ENCODE data around the gene SPEM2. TPM values are rescaled to one million over a fixed set of nuclear protein-coding genes. Genes with fewer than 3 reads are reported as not detected.

SPEM2 gene
- not detected for total RNA-seq
- long read RNA-seq, result 0 reads

DNA sequence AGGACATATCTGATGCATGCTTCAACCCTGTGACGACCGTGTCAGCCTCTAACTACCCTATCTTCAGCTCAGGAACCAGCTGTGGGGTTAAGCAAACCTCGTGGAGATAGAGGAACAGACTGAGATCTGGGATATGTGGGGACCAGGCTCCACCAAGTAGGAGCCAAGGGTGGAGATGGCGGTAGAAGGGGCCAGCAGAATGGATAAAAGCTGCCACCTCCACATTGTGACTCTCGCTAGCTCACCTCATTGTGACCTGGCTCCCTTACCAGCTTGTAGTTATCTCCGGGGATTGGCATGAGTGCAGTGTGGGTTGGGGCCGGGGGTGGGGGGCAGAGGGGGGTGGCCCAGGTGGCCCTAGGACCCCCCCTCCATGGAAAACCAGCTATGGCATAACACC is at the start of gene SPEM2:
Gene SPEM2, plus strand, starts transcription at position 301 of the 400 bp plus-strand sequence. Its CDS starts 73 bp downstream, at position 374.
- Histone ChIP-seq H3K27me3 (no peaks in the 10 kb centered on the region), H3K27ac (no peak within 1 kb of the TSS), H3K36me3 (no peaks in the 10 kb centered on the region), H3K4me3 (no peak within 1 kb of the TSS), H3K9me3 (no peaks in the 10 kb centered on the region), H3K4me1 (no peaks in the 10 kb centered on the region)
- no peak for ATAC-seq
- 54% methylated on average over 4 of the region's 7 CpGs for WGBS (ENCODE audit: insufficient coverage, low coverage, low lambda C conversion rate, missing lambda C conversion rate)
- TF ChIP-seq POLR2A (IDR thresholded peaks at IDR 0.05), result no peak
- TF ChIP-seq, protein P1, sequence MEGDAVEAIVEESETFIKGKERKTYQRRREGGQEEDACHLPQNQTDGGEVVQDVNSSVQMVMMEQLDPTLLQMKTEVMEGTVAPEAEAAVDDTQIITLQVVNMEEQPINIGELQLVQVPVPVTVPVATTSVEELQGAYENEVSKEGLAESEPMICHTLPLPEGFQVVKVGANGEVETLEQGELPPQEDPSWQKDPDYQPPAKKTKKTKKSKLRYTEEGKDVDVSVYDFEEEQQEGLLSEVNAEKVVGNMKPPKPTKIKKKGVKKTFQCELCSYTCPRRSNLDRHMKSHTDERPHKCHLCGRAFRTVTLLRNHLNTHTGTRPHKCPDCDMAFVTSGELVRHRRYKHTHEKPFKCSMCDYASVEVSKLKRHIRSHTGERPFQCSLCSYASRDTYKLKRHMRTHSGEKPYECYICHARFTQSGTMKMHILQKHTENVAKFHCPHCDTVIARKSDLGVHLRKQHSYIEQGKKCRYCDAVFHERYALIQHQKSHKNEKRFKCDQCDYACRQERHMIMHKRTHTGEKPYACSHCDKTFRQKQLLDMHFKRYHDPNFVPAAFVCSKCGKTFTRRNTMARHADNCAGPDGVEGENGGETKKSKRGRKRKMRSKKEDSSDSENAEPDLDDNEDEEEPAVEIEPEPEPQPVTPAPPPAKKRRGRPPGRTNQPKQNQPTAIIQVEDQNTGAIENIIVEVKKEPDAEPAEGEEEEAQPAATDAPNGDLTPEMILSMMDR (IDR thresholded peaks at IDR 0.05), result no peak
- DNase-seq, result no peak
- intact Hi-C loops (cut with DNase I), result no loop called here

DNA sequence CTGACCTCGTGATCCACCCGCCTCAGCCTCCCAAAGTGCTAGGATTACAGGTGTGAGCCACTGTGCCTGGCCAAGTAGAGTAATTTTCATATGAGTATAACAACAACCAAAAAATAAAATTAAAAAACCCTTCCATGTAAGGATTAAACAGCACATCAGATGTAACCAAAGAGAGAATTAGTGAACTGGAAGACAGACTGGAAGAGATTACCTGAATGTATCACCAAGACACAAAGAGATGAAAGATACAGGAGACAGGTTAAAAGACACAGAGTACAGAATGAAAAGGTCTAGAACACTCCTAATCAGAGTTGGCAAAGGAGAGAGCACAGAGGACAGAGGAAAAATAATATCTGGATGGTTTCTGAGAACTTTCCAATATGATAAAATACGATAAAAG is 46.3 kb upstream of the SPEM2 start:
- ATAC-seq (no peak), DNase-seq (no peak)
- 92% methylated on average over 3 of the region's 3 CpGs for WGBS (ENCODE audit: insufficient coverage, low coverage, low lambda C conversion rate, missing lambda C conversion rate)
- Histone ChIP-seq H3K27ac (no peak overlapping the region), H3K36me3 (no peaks in the 10 kb centered on the region), H3K27me3 (no peaks in the 10 kb centered on the region), H3K4me1 (peaks cover 0 to 10% (median 0%) of the 10 kb centered on the region in 4 donors), H3K4me3 (no peak overlapping the region), H3K9me3 (no peaks in the 10 kb centered on the region)
- TF ChIP-seq, protein P1 (IDR thresholded peaks at IDR 0.05), result no peak
- TF ChIP-seq POLR2A (IDR thresholded peaks at IDR 0.05), result no peak
- intact Hi-C loops (cut with DNase I), result no loop called here

DNA sequence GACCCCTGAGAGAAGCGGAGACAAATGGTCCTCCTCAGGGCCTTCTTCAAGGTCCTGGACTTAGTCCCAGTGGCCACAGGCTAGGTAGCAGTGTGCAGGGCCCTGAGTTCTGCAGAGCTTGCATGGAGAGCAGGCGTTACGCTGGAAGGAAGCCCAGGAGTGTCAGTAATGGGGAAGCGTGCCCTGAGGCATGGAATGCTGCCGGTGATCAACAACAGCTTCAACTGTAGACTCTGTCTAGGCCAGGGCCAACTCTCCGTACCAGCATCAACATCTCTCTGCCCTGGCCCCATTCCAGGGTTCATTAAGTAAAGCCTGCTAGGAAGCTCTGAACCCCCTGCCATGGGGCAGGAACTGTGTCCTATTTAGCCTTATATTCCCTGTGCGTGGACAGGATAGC is 45.1 kb upstream of the SPEM2 start:
- peak; percentile 65 to 84 (median 71) for DNase-seq
- H3K4me3 ChIP-seq, result peak overlapping the region; percentile 36 to 70 (median 65)
- 20% methylated on average over 4 of the region's 7 CpGs for WGBS (ENCODE audit: insufficient coverage, low coverage, low lambda C conversion rate, missing lambda C conversion rate)
- peak; percentile 61 to 83 (median 72) for ATAC-seq
- no peaks in the 10 kb centered on the region for H3K9me3 ChIP-seq
- no peaks in the 10 kb centered on the region for H3K27me3 ChIP-seq
- peak overlapping the region in 1 of 3 donors; percentile 3 for H3K27ac ChIP-seq
- intact Hi-C loops (cut with DNase I), result no loop called here
- no peaks in the 10 kb centered on the region for H3K36me3 ChIP-seq
- TF ChIP-seq, protein P1 (IDR thresholded peaks at IDR 0.05), result no peak
- no peak for TF ChIP-seq POLR2A (IDR thresholded peaks at IDR 0.05)
- H3K4me1 ChIP-seq, result peaks cover 0 to 10% (median 0%) of the 10 kb centered on the region in 4 donors

DNA sequence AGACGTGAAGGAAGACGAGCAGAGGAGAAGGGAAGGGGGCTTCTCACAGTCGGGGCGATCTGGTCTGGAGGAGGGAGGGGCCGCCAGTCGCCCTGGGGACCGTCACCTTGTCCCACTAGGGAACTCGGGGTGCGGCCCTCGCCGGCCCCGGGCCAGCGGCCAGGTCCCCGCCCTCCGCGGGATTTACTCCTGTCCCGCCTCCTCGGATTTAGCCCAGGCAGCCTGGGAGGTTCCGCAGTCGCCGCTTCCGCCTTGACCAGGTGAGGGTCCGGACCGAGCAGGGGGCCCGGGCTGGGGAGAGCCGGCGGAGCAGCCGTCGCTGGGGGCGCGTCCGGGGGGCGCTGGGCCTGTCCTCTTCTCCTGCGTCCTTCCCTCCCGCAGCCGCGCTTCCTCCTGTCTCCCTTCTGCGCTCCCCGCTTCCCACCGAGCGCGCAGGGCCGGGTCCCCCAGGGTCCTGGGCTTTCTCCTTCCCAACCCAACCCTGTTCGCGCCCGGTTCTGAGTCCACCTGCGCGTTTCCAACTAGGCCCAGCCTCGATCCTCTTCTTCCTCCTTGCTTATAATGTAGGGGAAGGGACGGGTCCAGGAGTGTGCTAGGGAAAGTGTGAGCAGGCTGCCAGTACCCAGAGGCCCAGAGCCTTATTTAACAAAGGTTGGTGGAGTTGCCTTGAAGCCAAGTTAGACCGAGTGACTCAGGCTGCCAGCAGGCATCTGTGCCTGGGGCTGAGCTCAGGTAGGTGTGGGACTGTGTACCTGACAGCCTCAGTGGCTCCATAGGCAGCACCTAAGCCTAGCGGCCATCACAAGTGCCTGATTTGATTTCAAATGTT is 44.3 kb upstream of the SPEM2 start, which contains the start of gene TNK1:
Gene TNK1, plus strand, starts transcription at position 235 of the 829 bp plus-strand sequence. CDS start 1,838 bp downstream, outside the sequence.
- peak within 1 kb of the TSS in 1 of 3 donors; percentile 3 for H3K27ac ChIP-seq
- H3K9me3 ChIP-seq, result no peaks in the 10 kb centered on the region
- intact Hi-C loops (cut with DNase I), result no loop called here
- H3K4me1 ChIP-seq, result peaks cover 0 to 10% (median 0%) of the 10 kb centered on the region in 4 donors
- peak; percentile 87 to 90 (median 88) for ATAC-seq
- DNase-seq, result peak; percentile 80 to 81 (median 80)
- peak within 1 kb of the TSS; percentile 36 to 70 (median 65) for H3K4me3 ChIP-seq
- H3K27me3 ChIP-seq, result no peaks in the 10 kb centered on the region
- no peaks in the 10 kb centered on the region for H3K36me3 ChIP-seq
- WGBS (ENCODE audit: insufficient coverage, low coverage, low lambda C conversion rate, missing lambda C conversion rate), result 0% methylated on average over 14 of the region's 52 CpGs
- TF ChIP-seq, protein P1 (IDR thresholded peaks at IDR 0.05), result no peak
- peak; percentile 54 for TF ChIP-seq POLR2A (IDR thresholded peaks at IDR 0.05)
